GM21381 (cell line): ENCODE data around the gene DGKB.

Experiments
- ATAC-seq: cut with Tn5 transposase; IDR thresholded peaks from one replicate; pipeline ENCODE4 v1.9.1; 2021; ENCODE audit warnings: mild to moderate bottlenecking, moderate library complexity; ENCODE audit not compliant: unreplicated experiment

Gene DGKB

GRCh38 chr7:14242175-14242574 is 660.4 kb downstream of the DGKB start:
- no peak for ATAC-seq

GRCh38 chr7:14236834-14237233 is 665.7 kb downstream of the DGKB start:
- ATAC-seq, result no peak

- no peak for ATAC-seq
These were observed 667.5 kb downstream of the DGKB start for GRCh38 chr7:14235056-14235455.

- ATAC-seq, result no peak
These were observed 668.6 kb downstream of the DGKB start for GRCh38 chr7:14233868-14234369.

GRCh38 chr7:14233076-14233867 is 669.3 kb downstream of the DGKB start:
- no peak for ATAC-seq

- ATAC-seq, result no peak
These were observed 673.5 kb downstream of the DGKB start for GRCh38 chr7:14229047-14229446.

GRCh38 chr7:14228341-14228740 is 674.2 kb downstream of the DGKB start:
- no peak for ATAC-seq

- no peak for ATAC-seq
These were observed 676.4 kb downstream of the DGKB start for GRCh38 chr7:14226126-14226525.

GRCh38 chr7:14219125-14219524 is 683.4 kb downstream of the DGKB start:
- no peak for ATAC-seq

- ATAC-seq, result no peak
These were observed 684.2 kb downstream of the DGKB start for GRCh38 chr7:14218338-14218737.

GRCh38 chr7:14209896-14210484 is 692.6 kb downstream of the DGKB start:
- no peak for ATAC-seq

GRCh38 chr7:14207711-14208110 is 694.8 kb downstream of the DGKB start:
- ATAC-seq, result no peak

- no peak for ATAC-seq
These were observed 695.4 kb downstream of the DGKB start for GRCh38 chr7:14207138-14207537.

- no peak for ATAC-seq
These were observed 696.4 kb downstream of the DGKB start for GRCh38 chr7:14206121-14206520.

GRCh38 chr7:14201353-14201752 is 701.2 kb downstream of the DGKB start:
- no peak for ATAC-seq

GRCh38 chr7:14199336-14199735 is 703.2 kb downstream of the DGKB start:
- no peak for ATAC-seq

GRCh38 chr7:14197280-14197679 is 705.3 kb downstream of the DGKB start:
- ATAC-seq, result no peak

- ATAC-seq, result no peak
These were observed 706.0 kb downstream of the DGKB start for GRCh38 chr7:14196555-14196954.

- no peak for ATAC-seq
These were observed 706.7 kb downstream of the DGKB start for GRCh38 chr7:14195871-14196270.

- ATAC-seq, result no peak
These were observed 707.5 kb downstream of the DGKB start for GRCh38 chr7:14195079-14195478.

GRCh38 chr7:14191686-14192098 is 710.9 kb downstream of the DGKB start:
- no peak for ATAC-seq

- ATAC-seq, result no peak
These were observed 718.2 kb downstream of the DGKB start for GRCh38 chr7:14184292-14184864.
